ENCODE measurements around the gene DAB1. TPM values are rescaled to one million over a fixed set of nuclear protein-coding genes. Genes with fewer than 3 reads are reported as not detected.

Gene DAB1
- total RNA-seq, 1 donor from 2014 or later: 14.0 TPM

DNA sequence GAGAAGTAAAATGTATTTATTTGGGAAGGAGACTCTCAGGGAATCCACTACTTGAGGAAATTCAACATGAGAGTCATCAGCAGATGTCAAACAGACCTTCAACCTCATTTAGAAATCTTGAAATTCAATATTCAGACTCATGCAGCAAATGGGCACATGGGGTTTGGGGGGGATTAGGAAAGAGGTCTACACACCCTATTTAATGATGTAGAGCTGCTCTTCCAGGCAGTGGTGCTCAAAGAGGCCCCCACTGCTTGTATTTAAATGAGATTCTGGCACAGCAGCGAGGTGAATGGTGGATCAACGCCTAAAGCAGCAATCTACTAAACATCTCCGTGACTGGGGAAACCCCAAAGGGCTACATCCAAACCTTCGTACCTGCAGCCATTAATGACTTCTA is 244.9 kb downstream of the DAB1 start:
- no peak overlapping the region for H3K27ac Mint-ChIP-seq (ENCODE audit: unreplicated experiment)
- H3K36me3 Mint-ChIP-seq (ENCODE audit: low read depth): no peaks in the 10 kb centered on the region
- H3K4me1 Mint-ChIP-seq: peaks cover 8% of the 10 kb centered on the region
- no peak for DNase-seq (ENCODE audit: low read depth, low spot score)
- TF ChIP-seq, protein P1, sequence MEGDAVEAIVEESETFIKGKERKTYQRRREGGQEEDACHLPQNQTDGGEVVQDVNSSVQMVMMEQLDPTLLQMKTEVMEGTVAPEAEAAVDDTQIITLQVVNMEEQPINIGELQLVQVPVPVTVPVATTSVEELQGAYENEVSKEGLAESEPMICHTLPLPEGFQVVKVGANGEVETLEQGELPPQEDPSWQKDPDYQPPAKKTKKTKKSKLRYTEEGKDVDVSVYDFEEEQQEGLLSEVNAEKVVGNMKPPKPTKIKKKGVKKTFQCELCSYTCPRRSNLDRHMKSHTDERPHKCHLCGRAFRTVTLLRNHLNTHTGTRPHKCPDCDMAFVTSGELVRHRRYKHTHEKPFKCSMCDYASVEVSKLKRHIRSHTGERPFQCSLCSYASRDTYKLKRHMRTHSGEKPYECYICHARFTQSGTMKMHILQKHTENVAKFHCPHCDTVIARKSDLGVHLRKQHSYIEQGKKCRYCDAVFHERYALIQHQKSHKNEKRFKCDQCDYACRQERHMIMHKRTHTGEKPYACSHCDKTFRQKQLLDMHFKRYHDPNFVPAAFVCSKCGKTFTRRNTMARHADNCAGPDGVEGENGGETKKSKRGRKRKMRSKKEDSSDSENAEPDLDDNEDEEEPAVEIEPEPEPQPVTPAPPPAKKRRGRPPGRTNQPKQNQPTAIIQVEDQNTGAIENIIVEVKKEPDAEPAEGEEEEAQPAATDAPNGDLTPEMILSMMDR (conservative IDR thresholded peaks at IDR 0.05): no peak
- no peak overlapping the region for H3K4me3 Mint-ChIP-seq
- no peaks in the 10 kb centered on the region for H3K27me3 Mint-ChIP-seq (ENCODE audit: low read depth)
- H3K9me3 Mint-ChIP-seq: peaks cover 2% of the 10 kb centered on the region

DNA sequence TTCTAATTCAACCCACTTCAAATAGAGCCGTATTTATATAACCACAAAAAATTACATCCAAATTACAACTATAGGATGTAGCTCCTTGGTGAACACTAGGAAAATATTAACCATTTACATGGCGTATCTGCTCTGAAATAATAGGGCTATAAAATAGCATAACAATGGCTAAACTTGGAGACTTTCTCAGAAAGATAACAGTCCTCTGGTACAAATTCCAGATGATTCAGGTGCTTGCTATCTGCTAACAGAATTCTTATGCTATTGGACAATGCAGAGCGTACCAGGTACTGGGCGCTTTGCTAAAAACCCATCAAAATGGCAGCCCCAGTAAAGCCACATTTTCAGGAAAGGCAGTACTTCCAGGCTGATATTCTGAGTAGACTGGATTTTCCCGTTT is 248.4 kb downstream of the DAB1 start:
- TF ChIP-seq, protein P1 (conservative IDR thresholded peaks at IDR 0.05): no peak
- Mint-ChIP-seq H3K4me1 (peaks cover 4% of the 10 kb centered on the region), H3K9me3 (peaks cover 2% of the 10 kb centered on the region), H3K4me3 (no peak overlapping the region), H3K27me3 (ENCODE audit: low read depth) (no peaks in the 10 kb centered on the region), H3K27ac (ENCODE audit: unreplicated experiment) (no peak overlapping the region), H3K36me3 (ENCODE audit: low read depth) (no peaks in the 10 kb centered on the region)
- no peak for DNase-seq (ENCODE audit: low read depth, low spot score)

DNA sequence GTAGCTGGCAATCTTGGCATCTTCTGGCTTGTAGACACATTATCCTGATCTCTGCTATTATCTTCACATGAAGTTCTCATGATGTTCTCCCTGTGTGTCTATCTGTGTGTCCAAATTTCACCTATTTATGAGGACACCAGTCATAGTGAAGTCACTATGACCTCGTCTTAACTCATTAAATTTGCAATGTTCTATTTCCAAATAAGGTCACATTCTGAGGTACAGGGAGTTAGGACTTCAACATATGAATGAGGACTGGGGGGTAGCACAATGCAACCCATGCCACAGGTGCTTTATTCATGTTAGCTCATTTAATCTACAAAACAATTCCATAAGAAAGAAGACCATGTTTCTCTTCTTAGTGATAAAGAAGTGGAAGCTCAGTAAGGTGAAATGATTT is 251.8 kb downstream of the DAB1 start:
- no peak for DNase-seq (ENCODE audit: low read depth, low spot score)
- no peaks in the 10 kb centered on the region for H3K27me3 Mint-ChIP-seq (ENCODE audit: low read depth)
- H3K36me3 Mint-ChIP-seq (ENCODE audit: low read depth): no peaks in the 10 kb centered on the region
- no peak overlapping the region for H3K4me3 Mint-ChIP-seq
- H3K27ac Mint-ChIP-seq (ENCODE audit: unreplicated experiment): no peak overlapping the region
- no peaks in the 10 kb centered on the region for H3K4me1 Mint-ChIP-seq
- peaks cover 2% of the 10 kb centered on the region for H3K9me3 Mint-ChIP-seq
- TF ChIP-seq, protein P1 (conservative IDR thresholded peaks at IDR 0.05): no peak

DNA sequence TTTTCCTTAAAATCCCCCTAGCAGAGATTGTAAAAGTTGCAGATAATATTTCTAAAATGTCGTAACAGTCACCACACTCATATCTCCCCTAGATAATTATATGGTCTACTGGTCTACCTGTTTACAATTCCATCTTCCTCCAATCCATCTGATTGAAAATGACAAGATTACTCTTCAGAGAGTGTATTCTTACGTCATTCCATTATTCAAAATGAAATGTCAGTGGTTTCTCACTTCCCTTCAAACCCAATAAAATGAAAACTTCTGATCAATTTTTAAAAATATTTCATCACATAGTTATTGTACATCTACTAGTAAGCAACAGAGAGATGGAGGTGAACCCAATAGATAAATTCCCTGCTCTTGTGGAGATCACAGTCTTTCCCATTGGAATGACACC is 255.9 kb downstream of the DAB1 start:
- H3K36me3 Mint-ChIP-seq (ENCODE audit: low read depth): no peaks in the 10 kb centered on the region
- TF ChIP-seq, protein P1 (conservative IDR thresholded peaks at IDR 0.05): no peak
- H3K4me3 Mint-ChIP-seq: no peak overlapping the region
- H3K9me3 Mint-ChIP-seq: no peaks in the 10 kb centered on the region
- H3K4me1 Mint-ChIP-seq: peaks cover 3% of the 10 kb centered on the region
- H3K27ac Mint-ChIP-seq (ENCODE audit: unreplicated experiment): no peak overlapping the region
- DNase-seq (ENCODE audit: low read depth, low spot score): no peak
- H3K27me3 Mint-ChIP-seq (ENCODE audit: low read depth): no peaks in the 10 kb centered on the region

GRCh38 chr1:57165546-57165945 is 258.3 kb downstream of the DAB1 start:
- H3K27me3 Mint-ChIP-seq (ENCODE audit: low read depth): no peaks in the 10 kb centered on the region
- DNase-seq (ENCODE audit: low read depth, low spot score): no peak
- no peaks in the 10 kb centered on the region for H3K9me3 Mint-ChIP-seq
- H3K27ac Mint-ChIP-seq (ENCODE audit: unreplicated experiment): no peak overlapping the region
- H3K4me1 Mint-ChIP-seq: peaks cover 15% of the 10 kb centered on the region
- H3K4me3 Mint-ChIP-seq: no peak overlapping the region
- H3K36me3 Mint-ChIP-seq (ENCODE audit: low read depth): no peaks in the 10 kb centered on the region
- TF ChIP-seq, protein P1 (conservative IDR thresholded peaks at IDR 0.05): no peak

DNA sequence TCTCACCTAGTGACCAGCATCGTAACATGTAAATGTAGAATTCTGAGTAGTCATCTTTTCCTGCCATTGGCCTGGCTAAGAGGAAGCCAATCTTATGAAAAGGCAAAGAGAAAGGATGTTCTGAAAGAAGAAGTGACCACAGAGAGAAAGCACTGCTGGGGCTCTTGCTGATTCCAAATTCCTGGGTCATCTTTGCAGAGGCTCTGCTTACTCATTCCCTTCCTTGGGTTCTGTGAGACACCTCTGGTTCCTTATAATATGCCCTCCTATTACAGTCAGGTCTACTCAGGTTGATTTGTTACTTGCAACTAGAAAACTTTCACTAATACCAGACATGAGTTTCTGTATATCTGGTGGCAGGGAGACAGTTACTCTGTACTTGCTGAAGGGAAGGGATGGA is 259.3 kb downstream of the DAB1 start:
- Mint-ChIP-seq H3K27ac (ENCODE audit: unreplicated experiment) (no peak overlapping the region), H3K9me3 (no peaks in the 10 kb centered on the region), H3K4me3 (no peak overlapping the region), H3K36me3 (ENCODE audit: low read depth) (no peaks in the 10 kb centered on the region), H3K27me3 (ENCODE audit: low read depth) (no peaks in the 10 kb centered on the region), H3K4me1 (peaks cover 22% of the 10 kb centered on the region)
- DNase-seq (ENCODE audit: low read depth, low spot score): no peak
- TF ChIP-seq, protein P1 (conservative IDR thresholded peaks at IDR 0.05): no peak
